ENCODE data around the gene LLGL2.

- TF ChIP-seq CTCF (IDR thresholded peaks at IDR 0.05; ENCODE audit: insufficient read depth, low read depth, low read length) = no peak
- TF ChIP-seq EZH2 (IDR thresholded peaks at IDR 0.05; ENCODE audit: insufficient read depth, low read length) = no peak
Observed at GRCh38 chr17:75490173-75490743, 35.2 kb upstream of the LLGL2 start.

Data from astrocyte (in vitro differentiated cells and primary cell).